B cell (primary cell): ENCODE data around the gene MSMB.

ENCODE experiments used
- CTCF ChIP-seq: fragments of 200-600 bp; IDR thresholded peaks from one replicate; pipeline ENCODE4 v1.8.0; 2022; ENCODE audit warnings: antibody characterized with exemption, mild to moderate bottlenecking
- EZH2 ChIP-seq: IDR thresholded peaks from 2 replicates; pipeline ENCODE4 v1.6.1; 2012; ENCODE audit warnings: borderline replicate concordance, low read depth, mild to moderate bottlenecking, moderate library complexity, low read length; ENCODE audit not compliant: insufficient read depth, poor library complexity, severe bottlenecking

- TF ChIP-seq CTCF (no peak), EZH2 (no peak)
Measured at GRCh38 chr10:46077141-46077554, 31.1 kb upstream of the MSMB start.
